ENCODE data around the gene IGFALS.
A peak's percentile ranks its signal among the peaks of the same experiment; 100 is the strongest.

The IGFALS gene

GRCh38 chr16:1785846-1786170 is 7.7 kb downstream of the IGFALS start:
- in situ Hi-C loops (cut with HindIII; ENCODE audit: low sequenced_read_pairs): no loop called here
- no peak overlapping the region for H3K4me3 ChIP-seq (ENCODE audit: low read depth, low read length)
- TF ChIP-seq CTCF (IDR thresholded peaks at IDR 0.05; ENCODE audit: low read depth, low read length, missing control alignments): no peak
- no peak for DNase-seq (ENCODE audit: low read depth)

GRCh38 chr16:1784977-1785845 is 8.3 kb downstream of the IGFALS start:
- no peak for TF ChIP-seq CTCF (IDR thresholded peaks at IDR 0.05; ENCODE audit: low read depth, low read length, missing control alignments)
- DNase-seq (ENCODE audit: low read depth): no peak
- H3K4me3 ChIP-seq (ENCODE audit: low read depth, low read length): no peak overlapping the region
- in situ Hi-C loops (cut with HindIII; ENCODE audit: low sequenced_read_pairs): no loop called here

- DNase-seq (ENCODE audit: low read depth): peak; percentile 100
- in situ Hi-C loops (cut with HindIII; ENCODE audit: low sequenced_read_pairs): no loop called here
- H3K4me3 ChIP-seq (ENCODE audit: low read depth, low read length): peak within 1 kb of the TSS; percentile 83
- TF ChIP-seq CTCF (IDR thresholded peaks at IDR 0.05; ENCODE audit: low read depth, low read length, missing control alignments): no peak
Observed at GRCh38 chr16:1782408-1783264, 10.9 kb downstream of the IGFALS start, which contains the start of the genes NUBP2 and SPSB3. Gene NUBP2, plus strand, starts transcription at chr16:1782960. Its CDS starts 61 bp downstream, at chr16:1783021. Gene SPSB3, minus strand, starts transcription at chr16:1782571. Its CDS starts 1,088 bp downstream, at chr16:1781483.

- TF ChIP-seq CTCF (IDR thresholded peaks at IDR 0.05; ENCODE audit: low read depth, low read length, missing control alignments): no peak
- no peak for DNase-seq (ENCODE audit: low read depth)
- in situ Hi-C loops (cut with HindIII; ENCODE audit: low sequenced_read_pairs): no loop called here
- H3K4me3 ChIP-seq (ENCODE audit: low read depth, low read length): peak overlapping the region; percentile 61
Observed at GRCh38 chr16:1781758-1782407, 11.6 kb downstream of the IGFALS start.

GRCh38 chr16:1781254-1781653 is 12.3 kb downstream of the IGFALS start:
- DNase-seq (ENCODE audit: low read depth): no peak
- in situ Hi-C loops (cut with HindIII; ENCODE audit: low sequenced_read_pairs): no loop called here
- TF ChIP-seq CTCF (IDR thresholded peaks at IDR 0.05; ENCODE audit: low read depth, low read length, missing control alignments): no peak
- H3K4me3 ChIP-seq (ENCODE audit: low read depth, low read length): peak overlapping the region; percentile 61

GRCh38 chr16:1780677-1781072 is 12.8 kb downstream of the IGFALS start:
- in situ Hi-C loops (cut with HindIII; ENCODE audit: low sequenced_read_pairs): no loop called here
- TF ChIP-seq CTCF (IDR thresholded peaks at IDR 0.05; ENCODE audit: low read depth, low read length, missing control alignments): no peak
- no peak overlapping the region for H3K4me3 ChIP-seq (ENCODE audit: low read depth, low read length)
- no peak for DNase-seq (ENCODE audit: low read depth)

Data from astrocyte of the cerebellum (primary cell).